ENCODE results near the gene NT5DC2.

GRCh38 chr3:52528586-52529375, 4.9 kb downstream of the NT5DC2 start:
- TF ChIP-seq CTCF (conservative IDR thresholded peaks at IDR 0.05; ENCODE audit: low read length) (no peak), EZH2phosphoT487 (IDR thresholded peaks at IDR 0.05; ENCODE audit: borderline replicate concordance) (no peak)

Measured in Loucy (cell line).